Kidney (tissue), 14 donors: ENCODE measurements around the gene RILPL2. TPM values are rescaled to one million over a fixed set of nuclear protein-coding genes. Genes with fewer than 3 reads are reported as not detected.

ENCODE experiments used
- DNase-seq, 5 donors: peaks; one replicate each; pipeline ENCODE4 v3.0.0-alpha.2; 2013 to 2020
- FAIRE-seq: peaks from 2 replicates; lab custom pipeline; 2012; peaks lifted over from hg19 to GRCh38; lab: Jason Lieb, UNC
- H3K27ac ChIP-seq, 2 donors: one replicate each; pipeline ENCODE4 v1.7.0; 2013; ENCODE audit warnings: low read depth in 2 of 2, low read length in 2 of 2, inconsistent platforms in 1 of 2
- H3K27me3 ChIP-seq: one replicate; pipeline ENCODE4 v1.7.1; 2013; ENCODE audit warnings: low read length, inconsistent platforms; ENCODE audit not compliant: control insufficient read depth, insufficient read depth
- H3K36me3 ChIP-seq, 3 donors: one replicate each; pipeline versions ENCODE4 v1.7.0 to v1.7.1; 2013; ENCODE audit warnings: low read length in 3 of 3, control low read depth in 1 of 3, inconsistent platforms in 1 of 3; ENCODE audit not compliant: insufficient read depth in 3 of 3, control insufficient read depth in 2 of 3
- H3K4me1 ChIP-seq, 3 donors: one replicate each; pipeline versions ENCODE4 v1.7.0 to v1.7.1; 2013; ENCODE audit warnings: low read length in 3 of 3, inconsistent platforms in 1 of 3, low read depth in 1 of 3; ENCODE audit not compliant: control insufficient read depth in 2 of 3, insufficient read depth in 2 of 3
- H3K4me3 ChIP-seq, 3 donors: one replicate each; pipeline versions ENCODE4 v1.7.0 to v1.8.1; 2013; ENCODE audit warnings: low read length in 3 of 3, control low read depth in 1 of 3, inconsistent platforms in 1 of 3
- H3K9ac ChIP-seq, 3 donors: one replicate each; pipeline versions ENCODE4 v1.7.0 to v1.7.1; 2013; ENCODE audit warnings: low read length in 3 of 3, control low read depth in 1 of 3, inconsistent platforms in 1 of 3
- H3K9me3 ChIP-seq, 3 donors: one replicate each; pipeline versions ENCODE4 v1.7.0 to v1.7.1; 2013; ENCODE audit warnings: low read length in 3 of 3, control low read depth in 1 of 3, inconsistent platforms in 1 of 3; ENCODE audit not compliant: control insufficient read depth in 2 of 3, insufficient read depth in 1 of 3
- CTCF ChIP-seq: IDR thresholded peaks from 3 replicates; pipeline ENCODE4 v1.5.1; 2012; ENCODE audit warnings: mild to moderate bottlenecking, moderate library complexity, borderline replicate concordance; ENCODE audit not compliant: insufficient read depth; ENCODE audit errors: extremely low read depth
- intact Hi-C: fragments of 100-400 bp; cut with DNase I; formaldehyde crosslinking; loops from one replicate; pipeline ENCODE4 v1.11.1; 2022
- polyA plus RNA-seq: library from polyadenylated mRNA; stranded (reverse); fragments of 350-450 nt; fragmentation: Illumina TruSeq; extraction: RNeasy Lipid Tissue Mini Kit (QIAGEN cat#74804); gene quantifications from one replicate; pipeline ENCODE4 v1.2.3, GENCODE V29; 2014; ENCODE audit warnings: low read depth, low replicate concordance; ENCODE audit not compliant: insufficient read depth
- total RNA-seq: library from RNA; stranded (reverse); fragmentation: NEBNext Ultra II Directional; extraction: Animal tissue kit (Norgen Biotek cat#: 25700); gene quantifications from one replicate; pipeline ENCODE4 v1.2.1, GENCODE V29; 2021
- donor health status: control.
- donor health status: control.
- donor health status: control.
- donor health status: control.
- donor health status: control.
- donor health status: DM: yes; HTN: yes; CAD: no.
- donor health status: Normal renal cell carcinoma (clear cell type).

The RILPL2 gene
- total and polyA plus RNA-seq, 2 donors from 2014 or later: 8.0 to 11.1 TPM

- Histone ChIP-seq H3K9me3 (no peaks in the 10 kb centered on the region), H3K27me3 (no peaks in the 10 kb centered on the region), H3K4me1 (peaks cover 0 to 5% (median 0%) of the 10 kb centered on the region in 3 donors), H3K36me3 (no peaks in the 10 kb centered on the region), H3K27ac (no peak overlapping the region), H3K9ac (no peak overlapping the region), H3K4me3 (no peak overlapping the region)
- FAIRE-seq (no peak), DNase-seq (no peak)
- no peak for TF ChIP-seq CTCF
- intact Hi-C loops: no loop called here
These were observed 69.0 kb downstream of the RILPL2 start for GRCh38 chr12:123367511-123367910.

Other genes starting within 250 kb of the RILPL2 start
- 25.2 TPM for gene MPHOSPH9, start 203.5 kb downstream of the RILPL2 start, total RNA-seq
- gene MPHOSPH9, start 203.5 kb downstream of the RILPL2 start, polyA plus RNA-seq: 7.2 TPM
- gene MTRFR, start 203.2 kb downstream of the RILPL2 start, total RNA-seq: 17.8 TPM
- 12.8 TPM for gene MTRFR, start 203.2 kb downstream of the RILPL2 start, polyA plus RNA-seq
- 80.1 TPM for gene CDK2AP1, start 164.8 kb downstream of the RILPL2 start, total RNA-seq
- 104 TPM for gene CDK2AP1, start 164.8 kb downstream of the RILPL2 start, polyA plus RNA-seq
- gene SBNO1, start 71.8 kb downstream of the RILPL2 start, total RNA-seq: 32.0 TPM
- gene SBNO1, start 71.8 kb downstream of the RILPL2 start, polyA plus RNA-seq: 4.3 TPM
- gene KMT5A, start 52.6 kb downstream of the RILPL2 start, total RNA-seq: 26.7 TPM
- 13.1 TPM for gene KMT5A, start 52.6 kb downstream of the RILPL2 start, polyA plus RNA-seq
- 23.6 TPM for gene SNRNP35, start 21.5 kb upstream of the RILPL2 start, total RNA-seq
- gene SNRNP35, start 21.5 kb upstream of the RILPL2 start, polyA plus RNA-seq: 51.2 TPM
- gene RILPL1, start 97.0 kb upstream of the RILPL2 start, total RNA-seq: 14.1 TPM
- 19.0 TPM for gene RILPL1, start 97.0 kb upstream of the RILPL2 start, polyA plus RNA-seq
- 229 TPM for gene TMED2, start 147.9 kb upstream of the RILPL2 start, total RNA-seq
- 89.1 TPM for gene TMED2, start 147.9 kb upstream of the RILPL2 start, polyA plus RNA-seq
- gene DDX55, start 165.4 kb upstream of the RILPL2 start, total RNA-seq: 20.3 TPM
- 9.2 TPM for gene DDX55, start 165.4 kb upstream of the RILPL2 start, polyA plus RNA-seq
- 48.0 TPM for gene EIF2B1, start 197.0 kb upstream of the RILPL2 start, total RNA-seq
- 25.0 TPM for gene EIF2B1, start 197.0 kb upstream of the RILPL2 start, polyA plus RNA-seq
- gene GTF2H3, start 197.1 kb upstream of the RILPL2 start, total RNA-seq: 21.1 TPM
- 7.7 TPM for gene GTF2H3, start 197.1 kb upstream of the RILPL2 start, polyA plus RNA-seq
- gene TCTN2, start 234.4 kb upstream of the RILPL2 start, total RNA-seq: 31.6 TPM
- gene TCTN2, start 234.4 kb upstream of the RILPL2 start, polyA plus RNA-seq: 12.5 TPM